GM18868 (cell line): ENCODE measurements around the gene CCDC146.
"Not testable (repeated sequence)": the region's sequence is repeated elsewhere in the genome, so short reads cannot be mapped to it uniquely, and the experiment has no call there.

Experiments used
- ATAC-seq: cut with Tn5 transposase; IDR thresholded peaks from one replicate; pipeline ENCODE4 v1.9.1; 2021; ENCODE audit warnings: mild to moderate bottlenecking, moderate library complexity; ENCODE audit not compliant: unreplicated experiment

CCDC146 gene

DNA sequence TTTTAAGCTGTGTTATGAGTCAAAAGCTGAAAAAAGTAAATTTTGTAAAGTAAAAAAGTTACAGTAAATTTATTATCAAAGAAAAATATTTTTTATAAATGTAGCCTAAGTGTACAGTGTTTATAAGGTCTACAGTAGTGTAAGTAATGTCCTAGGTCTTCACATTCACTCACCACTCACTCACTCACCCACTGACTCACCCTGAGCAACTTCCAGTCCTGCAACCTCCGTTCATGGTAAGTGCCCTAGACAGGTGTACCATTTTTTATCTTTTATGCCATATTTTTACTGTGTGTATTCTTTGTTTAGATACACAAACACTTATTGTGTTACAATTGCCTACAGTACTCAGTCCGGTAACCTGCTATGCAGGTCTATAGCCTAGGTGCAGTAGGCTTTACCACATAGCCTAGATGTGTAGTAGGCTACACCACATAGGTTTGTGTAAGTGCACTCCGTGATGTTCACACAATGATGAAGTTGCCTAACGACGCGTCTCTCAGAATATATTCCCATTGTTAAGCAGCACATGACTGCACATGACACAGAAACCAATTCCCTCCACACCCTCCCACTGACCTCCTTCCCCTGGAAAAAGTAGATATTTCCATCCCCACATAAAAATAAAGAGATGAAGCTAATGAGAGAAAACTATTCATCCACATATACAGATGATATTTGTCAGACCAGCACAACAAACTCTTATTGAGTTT, 122.0 kb downstream of the CCDC146 start:
- ATAC-seq, result no peak

DNA sequence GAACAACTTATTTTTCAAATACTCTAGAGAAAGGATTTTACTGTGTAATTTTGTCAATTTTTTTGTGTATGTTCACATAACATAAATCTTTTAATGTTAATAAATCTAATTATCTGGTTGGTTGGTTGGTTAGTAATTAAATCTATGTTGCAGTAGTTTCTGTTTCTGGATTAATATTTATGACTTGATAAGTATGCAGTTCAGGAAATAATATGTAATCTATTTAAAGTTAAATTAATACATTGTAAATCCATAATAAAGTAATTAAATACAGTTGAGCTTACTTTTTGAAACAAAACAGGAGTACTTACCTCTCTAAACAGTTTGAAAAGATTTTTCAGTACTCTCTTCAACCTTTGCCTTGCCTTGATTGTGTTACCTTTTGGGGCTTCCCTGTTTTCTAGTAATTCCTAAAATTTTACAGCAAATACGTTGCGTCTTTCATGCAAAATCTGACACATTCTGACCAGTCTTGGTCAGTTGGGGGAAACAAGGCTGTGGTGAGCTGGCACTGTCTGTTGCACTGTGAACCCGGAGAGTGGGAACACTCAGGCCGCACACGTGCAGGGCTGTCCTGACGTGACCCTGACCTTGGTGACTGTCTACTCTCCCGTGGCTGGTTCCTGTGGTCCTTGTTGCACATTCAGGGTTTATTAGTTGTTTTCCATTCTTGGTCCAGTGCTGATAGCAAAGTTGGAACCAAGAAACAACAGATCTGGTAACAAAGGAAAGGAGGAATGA, 122.8 kb downstream of the CCDC146 start:
- ATAC-seq, result no peak

DNA sequence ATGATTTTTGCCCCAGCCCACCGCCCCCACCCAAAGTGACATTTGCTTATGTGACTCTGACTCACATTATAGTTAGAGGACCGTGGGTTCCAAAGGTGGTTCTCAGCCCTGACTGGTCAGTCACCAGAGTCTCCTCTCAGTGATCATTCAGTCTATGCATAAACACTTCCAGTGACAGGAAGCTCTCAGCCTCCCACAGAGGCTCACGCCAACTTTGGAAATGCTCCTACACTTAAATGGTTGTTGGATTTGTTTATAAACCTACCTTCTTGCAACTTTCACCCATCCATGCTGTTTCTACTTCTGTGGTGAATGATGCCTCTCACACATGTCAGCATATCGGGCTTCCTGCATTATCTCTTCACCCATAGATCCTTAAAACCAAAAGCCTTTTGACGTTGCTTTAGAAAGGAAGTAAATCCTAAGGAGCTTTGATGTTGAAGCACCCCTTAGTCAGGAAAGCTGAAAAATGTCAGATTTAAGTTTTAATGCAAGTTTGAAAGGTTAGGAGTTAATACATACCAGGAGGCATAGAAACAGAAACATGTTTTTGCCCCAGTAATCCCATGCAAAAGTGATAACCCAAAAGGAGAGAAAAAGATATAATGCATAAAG, 123.7 kb downstream of the CCDC146 start:
- no peak for ATAC-seq

DNA sequence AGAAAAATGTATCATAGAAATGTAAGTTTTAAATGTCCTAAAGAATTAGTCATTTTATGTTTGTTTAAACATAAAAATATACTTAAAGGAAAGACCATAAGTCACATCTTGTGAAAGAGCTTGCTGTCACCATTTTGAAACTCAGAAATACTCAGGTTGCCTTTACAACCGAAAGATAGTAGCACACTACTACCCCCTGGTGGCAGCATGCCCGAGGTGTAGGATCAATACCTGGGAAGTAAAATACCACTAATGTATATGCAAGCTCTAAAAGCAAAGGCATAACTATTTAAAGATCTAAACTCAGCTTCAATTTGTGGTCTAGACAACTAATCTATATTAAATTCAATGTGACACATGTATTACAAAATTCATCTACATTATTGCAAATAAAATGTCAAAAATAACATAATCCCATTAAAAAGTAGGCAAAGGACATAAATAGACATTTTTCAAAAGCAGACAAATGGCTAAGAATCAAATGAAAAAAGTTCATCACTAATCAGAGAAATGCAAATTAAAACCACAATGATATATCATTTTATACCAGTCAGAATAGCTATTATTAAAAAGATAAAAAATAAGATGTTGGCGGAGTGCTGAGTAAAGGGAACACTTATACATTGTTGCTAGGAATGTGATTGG, 124.9 kb downstream of the CCDC146 start:
- peak; percentile 63 for ATAC-seq

DNA sequence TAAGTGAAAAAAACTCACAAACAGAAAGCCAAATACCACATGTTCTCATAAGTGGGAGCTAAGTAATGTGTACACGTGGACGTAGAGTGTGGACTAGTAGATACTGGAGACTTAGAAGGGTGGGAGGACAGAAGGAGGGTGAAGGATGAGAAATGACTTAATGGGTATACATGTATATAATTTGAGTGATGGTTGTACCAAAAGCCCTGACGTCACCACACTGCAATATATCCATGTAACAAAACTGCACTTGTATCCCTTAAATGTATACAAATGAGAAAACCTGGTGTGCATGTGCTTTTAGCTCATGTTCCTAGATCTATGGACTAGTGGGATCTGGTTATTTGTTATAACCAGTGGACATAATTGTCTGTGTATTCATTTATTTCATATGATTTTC, 125.7 kb downstream of the CCDC146 start:
- ATAC-seq, result no peak

DNA sequence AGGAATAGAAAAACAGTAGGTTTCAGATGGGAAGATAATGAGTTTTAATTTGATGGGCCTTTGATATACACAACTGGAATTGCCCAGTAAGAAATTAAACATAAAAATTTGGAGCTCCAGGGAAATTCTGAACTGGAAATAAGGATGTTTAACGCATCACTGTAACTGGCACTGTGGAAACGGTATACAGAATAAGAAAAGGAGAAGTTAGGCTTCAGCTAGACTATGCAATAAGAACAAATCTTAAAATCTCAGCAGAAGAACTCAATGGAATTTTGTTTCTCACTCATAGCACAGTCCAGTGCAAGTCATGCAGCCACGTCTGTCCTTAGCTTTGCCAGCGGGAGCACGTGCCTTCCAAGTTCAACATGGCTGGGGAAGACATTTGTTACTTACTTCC, 130.1 kb downstream of the CCDC146 start:
- no peak for ATAC-seq

DNA sequence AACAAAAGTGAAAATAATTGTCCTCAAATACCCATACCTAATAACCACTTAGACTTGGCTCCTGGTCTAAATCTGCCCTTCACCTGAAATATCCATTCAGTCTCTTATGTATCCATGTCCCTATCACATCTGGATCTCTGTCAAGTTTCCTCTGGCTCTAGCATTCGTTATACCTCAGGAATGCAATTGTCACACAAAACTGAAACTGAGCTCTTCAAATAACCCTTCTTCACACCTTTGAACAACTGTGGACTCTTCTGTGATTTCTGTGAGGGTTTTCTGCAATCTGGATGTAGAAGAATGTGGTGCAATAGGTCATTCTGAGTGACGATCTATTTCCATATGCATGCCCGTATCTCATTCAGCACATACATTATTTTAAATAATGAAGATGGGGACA, 130.7 kb downstream of the CCDC146 start:
- no peak for ATAC-seq

DNA sequence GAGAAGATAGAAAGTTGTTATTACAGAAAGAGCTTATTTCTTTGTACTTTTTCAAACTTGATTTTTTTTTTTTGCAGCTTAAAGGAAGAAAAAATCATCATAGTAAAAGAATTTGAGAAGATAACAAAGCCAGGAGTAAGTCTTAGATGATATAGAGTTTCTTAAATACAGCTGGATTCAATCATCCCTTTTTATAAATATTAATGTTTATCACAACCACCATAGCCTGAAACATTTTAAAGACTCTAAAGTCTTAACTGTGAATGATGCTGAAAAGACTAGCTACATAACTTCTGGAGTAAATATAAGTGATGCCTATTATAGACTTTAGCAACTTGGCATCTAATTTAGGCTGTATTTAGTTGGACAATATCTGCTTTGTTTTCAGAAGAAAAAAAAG, 132.0 kb downstream of the CCDC146 start:
- ATAC-seq, result no peak

DNA sequence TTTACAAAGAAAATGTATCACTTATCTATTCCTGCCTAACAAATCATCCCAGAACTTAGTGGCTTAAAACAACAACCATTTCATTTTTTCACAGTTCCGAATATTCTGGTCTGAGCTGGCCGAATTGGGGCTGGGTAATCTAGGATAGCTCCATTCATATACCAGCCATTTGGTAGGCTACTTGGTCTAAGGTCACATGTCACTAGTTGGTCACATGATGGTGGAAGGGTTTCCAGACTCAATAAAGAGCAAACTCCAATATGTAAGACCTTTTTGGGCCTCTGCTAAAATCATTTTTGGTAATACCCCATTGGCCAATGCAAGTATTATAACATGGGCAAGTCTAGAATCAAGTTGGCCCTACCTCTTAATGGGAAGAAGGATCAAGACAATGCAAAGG, 132.5 kb downstream of the CCDC146 start:
- ATAC-seq, result no peak

DNA sequence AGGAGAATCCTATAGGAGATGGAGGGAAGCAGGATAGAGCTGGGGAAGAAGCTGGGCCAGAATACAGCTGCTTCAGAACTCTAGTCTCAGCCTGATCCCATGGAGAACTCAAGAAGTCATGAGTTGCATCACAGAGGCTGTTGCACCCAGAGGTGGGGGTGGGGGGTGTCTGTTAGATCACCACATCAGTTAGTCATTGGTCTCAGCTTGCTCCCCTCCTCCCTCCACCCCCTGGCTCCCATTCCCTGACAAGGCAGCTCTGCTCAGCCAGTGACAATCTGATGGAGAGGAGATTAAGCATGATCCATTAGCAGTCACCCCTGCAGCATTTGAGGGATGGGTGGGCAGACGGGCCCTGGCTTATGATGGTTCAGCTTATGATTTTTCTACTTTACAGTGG, 135.6 kb downstream of the CCDC146 start:
- no peak for ATAC-seq

DNA sequence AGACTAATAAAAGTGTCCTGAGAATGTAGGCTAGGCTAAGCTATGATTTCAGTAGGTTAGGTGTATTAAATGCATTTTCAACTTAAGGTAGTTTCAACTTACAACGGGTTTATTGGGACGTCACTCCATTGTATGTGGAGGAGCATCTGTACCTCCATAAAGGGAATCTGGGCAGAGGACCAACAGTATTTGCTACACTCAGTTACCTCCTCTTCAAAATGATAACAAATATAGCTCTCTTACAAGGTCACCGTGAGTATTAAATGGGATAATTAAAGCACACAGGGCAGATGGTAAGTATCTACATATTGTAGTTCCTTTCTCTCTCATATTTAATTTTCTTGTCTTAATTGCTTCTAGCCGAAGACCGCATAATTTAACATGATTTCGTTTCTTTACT, 136.2 kb downstream of the CCDC146 start:
- no peak for ATAC-seq

DNA sequence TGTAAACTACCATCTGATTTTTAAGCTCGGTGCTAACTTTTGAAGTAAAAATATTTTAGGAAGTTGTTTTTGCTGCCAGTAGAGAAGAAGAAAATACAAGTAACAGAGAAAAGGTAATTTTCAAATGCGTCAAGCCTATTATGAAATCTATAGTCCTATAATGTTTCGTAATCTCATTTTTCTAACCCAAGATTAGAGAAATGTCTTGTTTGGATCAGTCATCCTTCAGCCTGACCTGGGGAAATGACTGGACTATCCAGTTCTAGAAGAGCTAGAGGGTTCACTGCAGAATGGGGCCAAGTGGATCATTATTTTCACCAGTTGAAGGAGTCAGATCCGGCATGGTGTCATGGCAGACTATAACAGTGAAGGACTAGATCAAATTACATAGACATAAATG, 139.9 kb downstream of the CCDC146 start:
- no peak for ATAC-seq

DNA sequence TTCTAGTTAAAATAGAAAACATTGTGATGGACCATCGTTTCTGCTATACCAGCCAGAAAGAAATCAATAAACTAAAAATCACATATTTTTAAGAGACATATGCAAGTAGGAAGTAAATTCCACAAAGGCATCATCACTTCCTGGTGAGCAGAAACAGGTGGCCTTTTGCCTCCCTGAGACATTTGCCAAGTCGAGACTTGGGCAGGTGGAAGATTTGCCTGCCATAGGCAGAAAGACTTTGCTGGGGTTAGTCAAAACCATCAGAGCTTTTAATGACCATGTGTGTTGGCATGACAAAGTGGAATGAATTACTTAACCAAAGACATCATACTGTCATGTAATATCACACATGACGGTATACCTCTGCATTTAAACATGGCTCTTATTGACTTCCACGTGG, 143.3 kb downstream of the CCDC146 start:
- ATAC-seq, result no peak

DNA sequence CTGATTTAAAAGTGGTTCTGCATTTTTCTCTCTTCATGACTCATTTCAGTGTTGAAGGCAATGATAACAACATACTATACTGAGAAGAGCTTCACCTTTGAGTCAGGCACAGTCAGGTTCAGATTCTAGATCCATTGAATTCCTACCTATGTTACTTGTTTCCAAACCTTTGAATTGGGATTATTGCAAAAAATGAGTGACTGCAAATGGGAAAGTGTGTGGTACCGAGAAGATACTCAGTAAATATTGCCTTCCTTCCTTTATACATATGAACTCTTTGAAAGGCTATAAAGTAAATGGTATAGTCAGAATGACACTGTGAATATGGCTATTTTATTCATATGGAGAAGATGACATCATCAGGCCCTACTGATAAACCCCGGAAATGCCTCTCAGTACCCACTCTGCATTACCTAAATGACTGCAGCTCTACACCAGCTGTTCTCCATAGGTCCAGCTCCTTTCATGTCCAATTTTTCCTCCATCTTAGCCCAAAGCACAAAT, 143.9 kb downstream of the CCDC146 start:
- peak; percentile 97 for ATAC-seq

DNA sequence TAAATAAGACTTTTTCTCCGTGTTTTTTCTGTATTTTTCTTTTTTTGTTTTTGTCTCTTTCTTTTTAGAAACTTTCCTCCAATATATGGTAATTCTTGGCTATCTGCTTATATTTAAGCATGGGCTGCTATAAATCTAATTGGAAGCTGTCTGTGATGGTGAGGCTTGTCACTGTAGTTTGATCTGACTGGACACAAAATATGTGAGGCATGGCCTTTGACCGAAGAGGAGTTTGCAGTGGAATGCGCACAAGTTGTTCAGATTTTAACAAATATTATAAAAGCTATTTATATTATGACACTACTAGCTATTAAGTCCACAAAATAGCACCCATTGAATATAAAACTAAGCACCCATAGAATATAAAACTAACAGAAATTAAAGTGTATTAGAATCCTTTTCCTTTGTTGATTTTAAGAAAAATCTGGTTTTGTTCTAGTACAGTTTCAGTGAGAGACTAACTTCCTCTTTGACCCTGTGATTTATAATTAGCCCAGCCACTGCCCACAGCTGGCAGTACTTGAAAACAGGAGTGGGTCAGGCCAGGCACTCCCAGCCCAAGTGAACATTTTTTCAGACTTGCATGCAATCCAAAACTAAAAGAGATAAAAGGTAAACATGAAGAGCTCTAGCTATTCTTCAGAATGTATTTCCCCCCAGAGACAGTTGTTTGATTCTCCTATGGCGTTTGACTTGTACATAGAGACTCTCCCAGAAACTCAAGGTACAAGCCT, 147.1 kb downstream of the CCDC146 start:
- ATAC-seq, result peak; percentile 38

DNA sequence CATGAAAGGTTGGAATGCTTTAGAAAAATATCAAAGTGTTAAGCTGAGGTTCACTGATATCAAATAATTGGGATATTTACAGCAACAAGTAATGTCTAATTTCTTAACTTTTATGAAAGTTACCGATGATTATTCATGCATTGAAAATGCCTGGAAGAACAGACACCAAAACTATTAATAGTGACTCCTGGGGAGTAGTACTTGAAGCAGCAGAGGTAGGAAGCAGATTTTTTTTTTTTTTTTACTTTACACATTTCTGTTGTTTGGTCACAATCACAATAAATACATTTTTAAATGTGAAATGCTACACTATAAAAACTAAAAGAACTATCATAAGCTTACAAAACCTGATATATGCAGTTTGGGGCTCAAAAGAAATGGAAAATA, 147.7 kb downstream of the CCDC146 start:
- ATAC-seq, result no peak

DNA sequence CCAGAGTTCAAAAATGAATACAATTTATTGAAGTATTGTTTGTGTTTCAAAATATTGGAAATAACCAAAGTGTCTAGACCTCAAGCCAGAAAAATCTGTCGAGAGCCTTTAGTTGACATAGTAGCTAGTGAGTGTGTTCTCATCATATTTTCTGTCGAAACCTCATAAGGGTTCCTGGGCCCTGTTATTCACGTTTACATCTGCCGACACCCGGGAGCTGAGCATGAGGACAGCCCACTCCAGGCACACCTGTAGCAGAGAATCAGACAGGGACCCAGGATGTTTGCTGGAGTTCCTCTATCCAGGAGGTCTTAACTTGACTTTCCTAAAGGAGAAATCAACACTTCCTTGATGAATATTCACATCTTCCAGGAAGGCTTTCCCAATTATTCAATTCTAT, 149.4 kb downstream of the CCDC146 start:
- no peak for ATAC-seq

DNA sequence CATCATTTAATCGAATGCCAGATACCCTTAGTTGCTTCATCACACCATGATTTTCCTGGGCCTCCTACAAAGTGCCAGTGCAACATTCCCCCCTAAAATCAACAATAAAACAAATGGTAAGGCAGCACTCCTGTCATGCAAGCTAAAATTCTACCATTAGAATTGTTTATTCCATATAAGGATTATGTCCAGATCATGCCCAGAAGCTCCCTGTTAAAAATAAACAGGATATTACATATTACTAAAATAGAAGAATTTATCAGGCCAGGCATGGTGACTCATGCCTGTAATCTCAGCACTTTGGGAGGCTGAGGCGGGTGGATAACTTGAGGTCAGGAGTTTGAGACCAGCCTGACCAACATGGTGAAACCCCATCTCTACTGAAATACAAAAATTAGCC, 153.2 kb downstream of the CCDC146 start:
- ATAC-seq, result not testable (repeated sequence)

DNA sequence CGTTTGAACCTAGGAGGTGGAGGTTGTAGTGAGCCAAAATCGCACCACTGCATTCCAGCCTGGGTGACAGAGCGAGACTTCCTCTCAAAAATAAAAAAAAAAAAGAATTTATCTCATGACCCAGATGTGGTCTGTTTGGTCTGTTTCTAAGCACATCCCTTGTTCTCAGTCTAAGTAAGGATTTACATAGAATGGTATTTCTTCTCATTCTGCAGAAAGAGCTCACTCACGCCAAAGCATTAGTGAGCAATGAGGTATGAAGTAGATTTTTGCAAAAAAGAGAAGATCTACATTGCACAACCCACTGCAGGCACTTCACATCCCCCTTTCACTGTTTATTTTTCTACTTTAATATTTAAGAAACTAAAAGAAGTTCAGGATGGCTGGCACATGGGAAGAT, 153.7 kb downstream of the CCDC146 start:
- ATAC-seq, result no peak

DNA sequence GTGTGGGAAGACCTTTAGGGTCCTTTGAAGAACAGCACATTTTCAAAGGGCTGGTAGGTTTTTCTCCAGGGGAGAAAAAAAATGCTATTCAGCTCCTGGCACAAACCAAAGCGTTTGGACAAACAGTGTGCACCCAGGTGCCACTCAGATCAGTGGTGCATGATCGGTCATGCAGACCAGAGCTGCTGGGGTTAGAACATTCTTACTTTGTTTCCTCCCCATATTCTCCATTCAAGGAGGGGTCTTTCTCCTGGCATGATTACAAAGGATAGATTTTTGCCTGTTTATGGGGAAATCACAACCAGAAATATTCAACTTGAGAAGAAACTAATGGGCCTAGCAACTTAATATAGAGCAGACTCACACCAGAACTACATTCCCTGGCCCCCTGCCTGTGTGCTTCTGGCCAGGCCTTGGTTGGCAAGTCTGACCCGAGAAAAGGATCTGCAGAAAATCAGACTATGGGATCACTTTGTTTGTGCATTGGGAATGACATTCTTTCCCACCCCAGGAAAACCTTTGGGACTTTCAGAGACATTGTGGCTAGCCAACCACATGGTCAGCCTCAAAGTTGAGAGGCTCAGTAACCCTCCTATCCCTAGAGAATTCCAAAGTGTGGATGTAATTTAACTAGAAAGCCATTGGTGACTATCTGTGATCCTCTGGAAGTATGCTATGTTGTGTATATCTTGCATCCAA, 159.5 kb downstream of the CCDC146 start:
- no peak for ATAC-seq
